Activated CD4-positive, alpha-beta T cell treated with anti-CD3 and anti-CD28 coated beads, Interleukin-2, amount 50 U/mL, for 16 hours (primary cell): Measurements from ENCODE around the gene PTCH2.

Experiments used
- DNase-seq: peaks from one replicate; pipeline ENCODE4 v3.0.0-alpha.2; 2020

Gene PTCH2

DNA sequence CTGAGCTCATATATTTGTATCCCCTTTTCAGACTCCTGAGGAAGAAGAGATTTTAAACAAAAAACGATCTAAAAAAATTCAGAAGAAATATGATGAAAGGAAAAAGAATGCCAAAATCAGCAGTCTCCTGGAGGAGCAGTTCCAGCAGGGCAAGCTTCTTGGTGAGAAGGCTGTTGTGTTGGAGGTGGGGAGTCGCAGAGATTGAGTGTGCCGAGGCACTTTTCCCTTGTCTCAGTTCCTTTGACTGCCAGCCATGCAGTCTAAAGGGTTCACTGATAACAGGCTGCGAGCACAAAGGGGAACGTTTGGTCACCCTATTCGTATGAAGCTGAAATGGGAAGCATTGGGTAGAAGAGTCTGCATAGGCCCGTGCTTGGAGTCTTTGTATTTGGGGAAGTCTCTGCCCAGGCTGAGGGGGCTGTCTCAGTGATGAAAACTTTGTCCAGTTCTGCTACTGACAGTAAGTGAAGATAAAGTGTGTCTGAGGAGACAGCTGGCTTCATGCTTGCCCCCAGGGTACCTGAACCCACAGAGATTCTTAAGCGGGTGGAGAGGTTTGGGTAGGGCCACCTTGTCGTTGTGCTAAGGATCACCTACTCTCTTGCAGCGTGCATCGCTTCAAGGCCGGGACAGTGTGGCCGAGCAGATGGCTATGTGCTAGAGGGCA is 65.0 kb downstream of the PTCH2 start:
- no peak for DNase-seq

DNA sequence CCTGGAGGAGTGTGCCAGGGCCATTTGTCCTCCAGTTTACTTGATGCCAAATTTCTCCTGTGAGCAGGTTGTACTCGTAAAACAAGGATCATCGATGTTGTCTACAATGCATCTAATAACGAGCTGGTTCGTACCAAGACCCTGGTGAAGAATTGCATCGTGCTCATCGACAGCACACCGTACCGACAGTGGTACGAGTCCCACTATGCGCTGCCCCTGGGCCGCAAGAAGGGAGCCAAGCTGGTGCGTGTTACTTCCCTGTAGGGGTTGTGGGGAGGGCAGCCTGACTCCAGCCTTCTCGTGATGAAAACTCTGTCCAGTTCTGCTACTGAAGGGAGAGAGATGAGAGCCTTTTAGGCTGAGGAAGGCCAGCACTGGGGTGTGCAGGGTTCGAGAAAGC is 65.5 kb downstream of the PTCH2 start:
- DNase-seq, result no peak

DNA sequence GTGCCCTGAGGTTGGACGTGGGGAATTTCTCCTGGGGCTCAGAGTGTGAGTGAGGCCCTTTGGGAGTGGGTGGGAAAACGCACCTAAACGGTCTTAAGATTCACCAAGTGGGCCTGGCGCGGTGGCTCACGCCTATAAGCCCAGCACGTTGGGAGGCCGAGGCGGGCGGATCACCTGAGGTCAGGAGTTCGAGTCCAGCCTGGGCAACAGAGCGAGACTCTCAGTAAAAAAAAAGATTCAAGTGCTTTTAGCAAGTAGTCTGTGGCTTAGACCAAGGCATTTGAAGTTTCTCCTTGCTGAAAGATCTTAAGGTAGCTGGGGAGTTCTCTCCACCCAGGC is 66.4 kb downstream of the PTCH2 start:
- DNase-seq, result no peak

DNA sequence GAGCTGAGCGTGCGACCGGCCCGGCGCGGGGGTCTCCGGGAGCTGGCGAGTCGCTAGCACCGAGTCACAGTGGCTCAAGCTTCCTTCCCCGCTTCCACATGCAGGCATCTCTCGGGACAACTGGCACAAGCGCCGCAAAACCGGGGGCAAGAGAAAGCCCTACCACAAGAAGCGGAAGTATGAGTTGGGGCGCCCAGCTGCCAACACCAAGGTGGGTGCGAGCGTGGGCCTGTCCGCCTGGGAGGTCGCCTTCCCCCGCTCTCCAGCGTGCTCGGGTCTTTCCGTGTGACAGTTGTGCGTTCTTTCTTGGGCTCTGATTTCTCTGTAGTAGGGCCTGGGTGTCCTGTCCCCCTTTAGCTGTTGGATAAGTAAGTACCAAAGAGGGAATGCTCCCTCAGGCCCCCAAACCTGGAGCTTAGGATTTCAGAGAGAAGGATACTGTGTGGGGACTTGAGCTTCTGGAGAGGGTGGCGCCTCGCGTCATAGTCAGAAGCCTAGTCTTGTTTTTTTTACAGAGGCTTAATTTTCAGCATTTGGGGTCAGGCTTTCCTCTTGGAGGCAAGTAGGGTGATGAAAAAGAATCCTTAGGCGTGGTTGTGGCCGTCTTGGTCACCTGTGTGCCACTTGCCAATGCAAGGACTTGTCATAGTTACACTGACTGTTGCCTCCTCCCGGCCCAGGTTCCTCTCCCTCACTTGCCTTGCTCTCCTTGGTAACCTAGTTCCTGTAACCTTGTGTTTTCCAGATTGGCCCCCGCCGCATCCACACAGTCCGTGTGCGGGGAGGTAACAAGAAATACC is 66.9 kb downstream of the PTCH2 start:
- peak; percentile 32 for DNase-seq

DNA sequence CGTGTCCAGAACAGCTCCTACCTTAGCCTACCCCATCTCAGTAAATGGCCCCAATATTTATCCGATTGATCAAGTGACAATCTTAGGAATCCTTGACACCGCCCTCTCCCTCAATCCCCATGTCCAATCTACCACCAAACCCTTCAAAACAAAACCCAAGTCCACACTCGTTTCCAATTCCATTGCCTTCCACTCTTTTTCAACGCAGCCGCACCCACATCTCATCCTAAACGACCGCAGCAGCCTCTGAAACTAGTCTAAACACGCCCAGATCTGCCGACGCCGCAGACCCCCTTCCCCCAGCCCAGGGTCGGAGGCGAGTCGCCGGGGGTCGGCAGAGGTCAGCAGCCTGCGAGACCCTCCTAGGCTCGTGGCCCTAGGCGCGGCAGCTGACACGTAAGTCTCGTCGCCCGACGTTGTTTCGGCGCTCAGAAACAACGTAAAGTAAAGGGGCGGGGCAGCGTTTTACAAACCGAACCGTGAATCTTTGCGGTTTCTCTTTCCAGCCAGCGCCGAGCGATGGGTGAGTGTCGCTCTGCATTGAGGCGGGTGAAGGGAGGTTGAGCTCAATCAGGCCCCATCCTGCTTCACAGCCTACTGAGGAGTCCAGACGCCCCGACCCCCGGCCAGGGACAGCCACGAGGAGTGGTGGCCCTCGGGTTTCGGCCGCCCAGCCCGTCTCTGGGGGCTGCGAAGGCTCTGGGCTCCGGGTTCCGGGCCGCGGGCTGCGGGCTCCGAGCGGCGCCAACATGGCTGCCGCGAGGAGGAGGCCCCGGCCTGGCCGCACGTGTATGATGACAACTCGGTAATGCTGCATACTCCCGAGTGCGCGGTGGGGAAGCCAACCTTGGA is 67.7 kb downstream of the PTCH2 start, which contains the start of gene RPS8:
Gene RPS8 (plus strand): TSS at position 463 of the 852 bp plus-strand sequence. CDS start 57 bp downstream, at position 520.
- DNase-seq, result peak; percentile 94
